GM12878 (cell line): ENCODE measurements around the gene CDC45. TPM values are rescaled to one million over a fixed set of nuclear protein-coding genes. Genes with fewer than 3 reads are reported as not detected.

ENCODE experiments used
- ATAC-seq: fragments of 200-7000 bp; cut with Tn5 transposase; 3 replicates; pipeline ENCODE4 v1.9.1; 2020; ENCODE audit warnings: mild to moderate bottlenecking, moderate library complexity
- BruUV-seq: library from RNA; stranded (reverse); fragments of 400-500 nt; replicated peaks from 2 replicates; lab custom pipeline; 2021; lab: Mats Ljungman, UMichigan
- CTCF ChIA-PET: fragments of 300-600 bp; sonication (Branson Sonifier 250); formaldehyde crosslinking; extraction: SDS; loops from one replicate; lab custom pipeline; 2021; ENCODE audit warnings: inconsistent platforms; lab: Yijun Ruan, JAX
- POLR2A ChIA-PET: fragments of 350-600 bp; formaldehyde crosslinking; extraction: SDS; loops from one replicate; lab custom pipeline; 2021; ENCODE audit warnings: inconsistent platforms; lab: Charles Lee
- RAD21 ChIA-PET: fragments of 300-600 bp; sonication (Branson Sonifier 250); formaldehyde crosslinking; loops from one replicate; lab custom pipeline; 2023; ENCODE audit warnings: antibody characterized with exemption; ENCODE audit not compliant: unreplicated experiment; lab: Charles Lee
- SMC1A ChIA-PET: fragments of 300-600 bp; sonication (Branson Sonifier 250); formaldehyde crosslinking; loops from one replicate; lab custom pipeline; 2023; ENCODE audit not compliant: unreplicated experiment, uncharacterized antibody; lab: Charles Lee
- DNase-seq: peaks from one replicate; pipeline ENCODE4 v3.0.0-alpha.2; 2011; ENCODE audit warnings: low read depth, low spot score
- FAIRE-seq: peaks from 3 replicates; lab custom pipeline; 2011; peaks lifted over from hg19 to GRCh38; lab: Jason Lieb, UNC
- H2AFZ ChIP-seq: 2 replicates; pipeline ENCODE4 v1.6.0; 2011; ENCODE audit warnings: low read depth, low read length, control low read depth; ENCODE audit not compliant: control insufficient read depth
- H3K27ac ChIP-seq: 2 replicates; pipeline ENCODE4 v1.5.1; 2011; ENCODE audit warnings: control low read depth; ENCODE audit not compliant: control insufficient read depth, insufficient read depth
- H3K27me3 ChIP-seq, 2 experiments: replicated peaks in 1 of 2; 2 replicates each; pipeline versions ENCODE4 v1.6.0 to v1.6.1; 2011; ENCODE audit warnings: low read length in 1 of 2; ENCODE audit not compliant: control insufficient read depth in 2 of 2, insufficient read depth in 2 of 2
- H3K36me3 ChIP-seq, 2 experiments: 2 replicates each; pipeline ENCODE4 v1.5.1; 2011; ENCODE audit warnings: low read length in 1 of 2; ENCODE audit not compliant: control insufficient read depth in 2 of 2, insufficient read depth in 2 of 2
- H3K4me1 ChIP-seq: 2 replicates; pipeline ENCODE4 v1.6.1; 2011; ENCODE audit warnings: mild to moderate bottlenecking, low read length, moderate library complexity, mixed read lengths; ENCODE audit not compliant: control insufficient read depth, insufficient read depth
- H3K4me2 ChIP-seq: 2 replicates; pipeline ENCODE4 v1.6.0; 2011; ENCODE audit warnings: control low read depth; ENCODE audit not compliant: control insufficient read depth, insufficient read depth
- H3K4me3 ChIP-seq: fragments of 200-600 bp; sonication (generic); 2 replicates; pipeline ENCODE4 v1.5.1; 2016
- H3K79me2 ChIP-seq: 2 replicates; pipeline ENCODE4 v1.6.0; 2011; ENCODE audit warnings: low read length; ENCODE audit not compliant: control insufficient read depth, insufficient read depth
- H3K9ac ChIP-seq: 2 replicates; pipeline ENCODE4 v1.8.0; 2011; ENCODE audit warnings: low read length, control low read depth, mixed read lengths; ENCODE audit not compliant: control insufficient read depth, insufficient read depth
- H3K9me3 ChIP-seq: replicated peaks from 3 replicates; pipeline ENCODE4 v1.5.1; 2011; ENCODE audit warnings: mild to moderate bottlenecking, low read length; ENCODE audit not compliant: control insufficient read depth, insufficient read depth
- H4K20me1 ChIP-seq: 2 replicates; pipeline ENCODE4 v1.6.0; 2011; ENCODE audit not compliant: control insufficient read depth, insufficient read depth
- CBX5 ChIP-seq: sonication (generic); IDR thresholded peaks from 2 replicates; pipeline ENCODE4 v1.6.1; 2016; ENCODE audit warnings: low read depth, moderate library complexity, mild to moderate bottlenecking, inconsistent platforms
- CEBPB ChIP-seq, 2 experiments: fragments of 150-350 bp in 1 of 2; IDR thresholded peaks; 2 replicates each; pipeline ENCODE4 v1.6.1; 2012 to 2014; ENCODE audit warnings: low read depth in 2 of 2, low read length in 2 of 2, borderline replicate concordance in 1 of 2, inconsistent platforms in 1 of 2
- CEBPZ ChIP-seq: fragments of 150-350 bp; IDR thresholded peaks from 2 replicates; pipeline ENCODE4 v1.6.1; 2016; ENCODE audit warnings: low read depth, low read length
- HDAC2 ChIP-seq: fragments of 200-600 bp; sonication (generic); IDR thresholded peaks from 2 replicates; pipeline ENCODE4 v1.6.1; 2017
- IKZF2 ChIP-seq, 2 experiments: fragments of 450-650 bp; IDR thresholded peaks; 2 replicates each; pipeline ENCODE4 v1.6.1; 2017; ENCODE audit warnings: mild to moderate bottlenecking in 2 of 2, moderate library complexity in 2 of 2
- MEF2A ChIP-seq: IDR thresholded peaks from 2 replicates; pipeline ENCODE4 v1.6.1; 2011; ENCODE audit warnings: low read depth, mild to moderate bottlenecking, low read length, moderate library complexity; ENCODE audit not compliant: insufficient read depth
- MEF2B ChIP-seq: fragments of 450-650 bp; IDR thresholded peaks from 2 replicates; pipeline ENCODE4 v1.6.1; 2018; ENCODE audit warnings: mild to moderate bottlenecking, moderate library complexity; ENCODE audit not compliant: partially characterized antibody, poor library complexity, severe bottlenecking
- RAD51 ChIP-seq: fragments of 450-650 bp; IDR thresholded peaks from 2 replicates; pipeline ENCODE4 v1.6.1; 2016; ENCODE audit warnings: moderate library complexity, mild to moderate bottlenecking, inconsistent platforms
- RBBP5 ChIP-seq: fragments of 200-600 bp; sonication (generic); conservative IDR thresholded peaks from 2 replicates; pipeline ENCODE4 v1.6.1; 2016
- ZBTB11 ChIP-seq: fragments of 450-650 bp; formaldehyde crosslinking; IDR thresholded peaks from 2 replicates; pipeline ENCODE4 v1.5.0; 2022; ENCODE audit warnings: mild to moderate bottlenecking, missing genetic modification characterization
- ZNF207 ChIP-seq: fragments of 450-650 bp; IDR thresholded peaks from 2 replicates; pipeline ENCODE4 v1.6.1; 2014; ENCODE audit warnings: antibody characterized with exemption, mild to moderate bottlenecking, borderline replicate concordance
- ZZZ3 ChIP-seq: IDR thresholded peaks from 2 replicates; pipeline ENCODE4 v1.6.1; 2011; ENCODE audit warnings: low read depth; ENCODE audit not compliant: control insufficient read depth, insufficient read length
- WGBS: methylation state at CpG from one replicate; pipeline ENCODE4 v1.1.6; 2016; ENCODE audit warnings: low lambda C conversion rate; ENCODE audit not compliant: insufficient replicate concordance, insufficient coverage; ENCODE audit errors: missing lambda C conversion rate; 5-methylcytosine and 5-hydroxymethylcytosine counted together
- in situ Hi-C: fragments of 300-500 bp; cut with MboI; formaldehyde crosslinking; loops from 9 replicates; pipeline ENCODE4 v1.14.3; 2018; ENCODE audit warnings: mixed read lengths
- intact Hi-C: fragments of 100-400 bp; cut with micrococcal nuclease; formaldehyde crosslinking; loops from one replicate; pipeline ENCODE4 v1.14.2; 2022; ENCODE audit not compliant: unreplicated experiment
- polyA plus RNA-seq, 11 experiments: library from polyadenylated mRNA; depleted of rRNA in 4 of 11; unstranded in 6 of 11; stranded (reverse) in 5 of 11; fragments of >200 nt; fragmentation: Nextera tagmentation in 4 of 11; fragmentation: Illumina TruSeq in 1 of 11; extraction: Ambion mirVana in 4 of 11; extraction: Trizol in 1 of 11; gene quantifications; 1 replicate in 1 of 11; 2 replicates in 10 of 11; pipeline versions ENCODE4 v1.2.1 to v1.2.3, GENCODE V29; 2011 to 2016; ENCODE audit warnings: inconsistent platforms in 2 of 11, missing spikeins in 2 of 11, low read depth in 1 of 11
- total RNA-seq, 4 experiments: library from RNA; depleted of rRNA in 3 of 4; stranded (reverse); fragments of >200 nt in 3 of 4; fragmentation: Illumina TruSeq in 1 of 4; extraction: Trizol in 1 of 4; gene quantifications; 2 replicates each; pipeline versions ENCODE4 v1.2.1 to v1.2.3, GENCODE V29; 2013 to 2021

The CDC45 gene
- total and polyA plus RNA-seq, 10 of the 15 experiments (the other 5 are each of a cell fraction or from before 2014, with no cell fraction given) = 40.8 to 88.5 (median 54.2) TPM

- TF ChIP-seq ZBTB11 (CRISPR knock-in tag) = no peak
- no peak for TF ChIP-seq CEBPB (IDR thresholded peaks at IDR 0.05; ENCODE audit: borderline replicate concordance in 1 of 2, low read depth in 2 of 2, low read length in 2 of 2)
- TF ChIP-seq CEBPZ = no peak
- TF ChIP-seq, all 136 proteins: peak for 0
Observed at GRCh38 chr22:19464546-19464945, 15.2 kb upstream of the CDC45 start (continued).

- DNase-seq (no peak), FAIRE-seq (no peak), ATAC-seq (no peak)
- intact Hi-C loops (no loop called here), in situ Hi-C loops (no loop called here)
- Histone ChIP-seq H2AFZ (no peak overlapping the region), H4K20me1 (peaks cover 2% of the 10 kb centered on the region; the same call in 1 of the 2 replicates), H3K4me1 (no peaks in the 10 kb centered on the region), H3K9ac (no peak overlapping the region), H3K4me3 (no peak overlapping the region), H3K9me3 (no peaks in the 10 kb centered on the region), H3K27ac (no peak overlapping the region), H3K4me2 (no peak overlapping the region), H3K79me2 (no peaks in the 10 kb centered on the region), H3K27me3 (no peaks in the 10 kb centered on the region), H3K36me3 (peaks cover 29 to 40% of the 10 kb centered on the region in 2 experiments)
- ChIA-PET CTCF (interaction anchor here (0.5 to 1.4 kb wide), 2 partner anchors 9 to 259 kb away, joined by 4 to 8 read pairs; no protein-coding TSS in a partner anchor), SMC1A (interaction anchor here (1.0 to 1.2 kb wide), 3 partner anchors 9 to 19 kb away, joined by 3 read pairs; no protein-coding TSS in a partner anchor), POLR2A (interaction anchor here (0.8 kb wide), 1 partner anchor 15 kb away, joined by 3 read pairs; no protein-coding TSS in a partner anchor), RAD21 (no interaction called here)
- 97% methylated on average over 4 of the region's 4 CpGs for WGBS
- no TSS peak for BruUV-seq
- no peak for TF ChIP-seq ZNF207
- TF ChIP-seq HDAC2 = no peak
- TF ChIP-seq IKZF2 (IDR thresholded peaks at IDR 0.05) = no peak
- no peak for TF ChIP-seq ZZZ3
- no peak for TF ChIP-seq RAD51
- no peak for TF ChIP-seq MEF2B
- TF ChIP-seq MEF2A = no peak
- no peak for TF ChIP-seq CBX5
- no peak for TF ChIP-seq RBBP5
Observed at GRCh38 chr22:19464975-19465374, 14.7 kb upstream of the CDC45 start.
